Measurements from ENCODE around the gene GPR3.

GPR3 gene

GRCh38 chr1:27379564-27380122, 12.8 kb upstream of the GPR3 start:
- Histone ChIP-seq H3K4me1 (ENCODE audit: control insufficient read depth in 1 of 2, insufficient read depth in 1 of 2, low read depth in 1 of 2, low read length in 1 of 2) (peaks cover 0 to 9% of the 10 kb centered on the region in 2 experiments), H3K27ac (no peak overlapping the region), H3K27me3 (peaks cover 22% of the 10 kb centered on the region), H3K9me3 (no peaks in the 10 kb centered on the region), H3K4me3 (ENCODE audit: low read depth in 1 of 2, low read length in 1 of 2) (no peak overlapping the region), H3K36me3 (no peaks in the 10 kb centered on the region)
- TF ChIP-seq CTCF (IDR thresholded peaks at IDR 0.05): no peak

GRCh38 chr1:27380224-27380623, 12.2 kb upstream of the GPR3 start:
- Histone ChIP-seq H3K9me3 (no peaks in the 10 kb centered on the region), H3K27ac (no peak overlapping the region), H3K4me3 (ENCODE audit: low read depth in 1 of 2, low read length in 1 of 2) (no peak overlapping the region), H3K36me3 (no peaks in the 10 kb centered on the region), H3K4me1 (ENCODE audit: control insufficient read depth in 1 of 2, insufficient read depth in 1 of 2, low read depth in 1 of 2, low read length in 1 of 2) (peaks cover 0 to 9% of the 10 kb centered on the region in 2 experiments), H3K27me3 (peaks cover 22% of the 10 kb centered on the region)
- no peak for TF ChIP-seq CTCF (IDR thresholded peaks at IDR 0.05)

GRCh38 chr1:27380766-27381733, 11.4 kb upstream of the GPR3 start:
- H3K4me3 ChIP-seq (ENCODE audit: low read depth in 1 of 2, low read length in 1 of 2): no peak overlapping the region
- H3K27ac ChIP-seq: no peak overlapping the region
- peaks cover 0 to 9% of the 10 kb centered on the region in 2 experiments for H3K4me1 ChIP-seq (ENCODE audit: control insufficient read depth in 1 of 2, insufficient read depth in 1 of 2, low read depth in 1 of 2, low read length in 1 of 2)
- H3K36me3 ChIP-seq: no peaks in the 10 kb centered on the region
- peaks cover 22% of the 10 kb centered on the region for H3K27me3 ChIP-seq
- no peak for TF ChIP-seq CTCF (IDR thresholded peaks at IDR 0.05)
- H3K9me3 ChIP-seq: no peaks in the 10 kb centered on the region

GRCh38 chr1:27381969-27382762, 10.3 kb upstream of the GPR3 start:
- H3K9me3 ChIP-seq: no peaks in the 10 kb centered on the region
- peaks cover 22% of the 10 kb centered on the region for H3K27me3 ChIP-seq
- no peak overlapping the region for H3K4me3 ChIP-seq (ENCODE audit: low read depth in 1 of 2, low read length in 1 of 2)
- H3K36me3 ChIP-seq: no peaks in the 10 kb centered on the region
- no peak overlapping the region for H3K27ac ChIP-seq
- peaks cover 0 to 9% of the 10 kb centered on the region in 2 experiments for H3K4me1 ChIP-seq (ENCODE audit: control insufficient read depth in 1 of 2, insufficient read depth in 1 of 2, low read depth in 1 of 2, low read length in 1 of 2)
- TF ChIP-seq CTCF (IDR thresholded peaks at IDR 0.05): no peak

GRCh38 chr1:27383039-27383605, 9.3 kb upstream of the GPR3 start, which contains the start of gene CD164L2:
CD164L2 (minus strand) TSS chr1:27383333; CDS start chr1:27383239, 94 bp downstream.
- Histone ChIP-seq H3K9me3 (no peaks in the 10 kb centered on the region), H3K27ac (no peak within 1 kb of the TSS), H3K36me3 (no peaks in the 10 kb centered on the region), H3K4me3 (ENCODE audit: low read depth in 1 of 2, low read length in 1 of 2) (peak within 1 kb of the TSS in 1 of 2 experiments; percentile 18), H3K27me3 (peaks cover 22% of the 10 kb centered on the region), H3K4me1 (ENCODE audit: control insufficient read depth in 1 of 2, insufficient read depth in 1 of 2, low read depth in 1 of 2, low read length in 1 of 2) (peaks cover 0 to 9% of the 10 kb centered on the region in 2 experiments)
- no peak for TF ChIP-seq CTCF (IDR thresholded peaks at IDR 0.05)

All from neutrophil (primary cell).